ENCODE results near the gene COL8A2.

DNA sequence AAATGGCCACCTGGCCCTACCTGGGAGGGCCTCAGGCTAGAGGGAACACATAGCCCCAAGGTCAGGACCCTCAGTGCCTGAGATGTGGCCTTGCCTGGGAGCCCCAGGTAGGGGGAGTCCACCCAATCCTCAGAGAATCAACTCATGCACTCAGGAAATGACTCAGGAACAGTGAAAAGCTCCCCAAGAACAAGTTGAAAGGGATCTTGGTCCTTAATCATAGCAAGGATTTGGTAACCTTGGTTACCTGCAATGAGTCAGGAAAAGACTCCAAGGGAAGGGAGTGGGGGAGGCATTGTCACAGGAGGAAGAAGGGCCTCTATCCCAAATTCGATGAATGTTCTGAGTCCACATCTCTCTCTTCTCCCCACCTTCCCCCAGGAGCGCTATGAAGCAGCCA is 48.0 kb upstream of the COL8A2 start:
- TF ChIP-seq POLR2A (IDR thresholded peaks at IDR 0.05; ENCODE audit: low read length) (no peak), GATA1 (IDR thresholded peaks at IDR 0.05; ENCODE audit: low read depth, low read length) (no peak)
